Esophagus muscularis mucosa (tissue), 3 donors: ENCODE data around the gene BAZ2B.

ENCODE experiments used
- POLR2AphosphoS5 ChIP-seq, 2 donors: sonication (generic); formaldehyde crosslinking; IDR thresholded peaks; one replicate each; pipeline ENCODE4 v1.6.1; 2017; ENCODE audit warnings: antibody characterized with exemption in 2 of 2
- TF ChIP-seq, protein P1 (sequence below), 3 experiments: fragments of 200-600 bp in 2 of 3; fragments of 450-650 bp in 1 of 3; sonication (generic) in 2 of 3; IDR thresholded peaks; one replicate each; pipeline ENCODE4 v1.5.1; 2017 to 2019; ENCODE audit warnings: antibody characterized with exemption in 3 of 3, mild to moderate bottlenecking in 2 of 3, moderate library complexity in 1 of 3

GRCh38 chr2:159549234-159549633, 67.1 kb downstream of the BAZ2B start:
- TF ChIP-seq, protein P1, sequence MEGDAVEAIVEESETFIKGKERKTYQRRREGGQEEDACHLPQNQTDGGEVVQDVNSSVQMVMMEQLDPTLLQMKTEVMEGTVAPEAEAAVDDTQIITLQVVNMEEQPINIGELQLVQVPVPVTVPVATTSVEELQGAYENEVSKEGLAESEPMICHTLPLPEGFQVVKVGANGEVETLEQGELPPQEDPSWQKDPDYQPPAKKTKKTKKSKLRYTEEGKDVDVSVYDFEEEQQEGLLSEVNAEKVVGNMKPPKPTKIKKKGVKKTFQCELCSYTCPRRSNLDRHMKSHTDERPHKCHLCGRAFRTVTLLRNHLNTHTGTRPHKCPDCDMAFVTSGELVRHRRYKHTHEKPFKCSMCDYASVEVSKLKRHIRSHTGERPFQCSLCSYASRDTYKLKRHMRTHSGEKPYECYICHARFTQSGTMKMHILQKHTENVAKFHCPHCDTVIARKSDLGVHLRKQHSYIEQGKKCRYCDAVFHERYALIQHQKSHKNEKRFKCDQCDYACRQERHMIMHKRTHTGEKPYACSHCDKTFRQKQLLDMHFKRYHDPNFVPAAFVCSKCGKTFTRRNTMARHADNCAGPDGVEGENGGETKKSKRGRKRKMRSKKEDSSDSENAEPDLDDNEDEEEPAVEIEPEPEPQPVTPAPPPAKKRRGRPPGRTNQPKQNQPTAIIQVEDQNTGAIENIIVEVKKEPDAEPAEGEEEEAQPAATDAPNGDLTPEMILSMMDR (IDR thresholded peaks at IDR 0.05) = no peak
- no peak for TF ChIP-seq POLR2AphosphoS5 (IDR thresholded peaks at IDR 0.05)
